Measurements from ENCODE around the gene HSPB9.

DNA sequence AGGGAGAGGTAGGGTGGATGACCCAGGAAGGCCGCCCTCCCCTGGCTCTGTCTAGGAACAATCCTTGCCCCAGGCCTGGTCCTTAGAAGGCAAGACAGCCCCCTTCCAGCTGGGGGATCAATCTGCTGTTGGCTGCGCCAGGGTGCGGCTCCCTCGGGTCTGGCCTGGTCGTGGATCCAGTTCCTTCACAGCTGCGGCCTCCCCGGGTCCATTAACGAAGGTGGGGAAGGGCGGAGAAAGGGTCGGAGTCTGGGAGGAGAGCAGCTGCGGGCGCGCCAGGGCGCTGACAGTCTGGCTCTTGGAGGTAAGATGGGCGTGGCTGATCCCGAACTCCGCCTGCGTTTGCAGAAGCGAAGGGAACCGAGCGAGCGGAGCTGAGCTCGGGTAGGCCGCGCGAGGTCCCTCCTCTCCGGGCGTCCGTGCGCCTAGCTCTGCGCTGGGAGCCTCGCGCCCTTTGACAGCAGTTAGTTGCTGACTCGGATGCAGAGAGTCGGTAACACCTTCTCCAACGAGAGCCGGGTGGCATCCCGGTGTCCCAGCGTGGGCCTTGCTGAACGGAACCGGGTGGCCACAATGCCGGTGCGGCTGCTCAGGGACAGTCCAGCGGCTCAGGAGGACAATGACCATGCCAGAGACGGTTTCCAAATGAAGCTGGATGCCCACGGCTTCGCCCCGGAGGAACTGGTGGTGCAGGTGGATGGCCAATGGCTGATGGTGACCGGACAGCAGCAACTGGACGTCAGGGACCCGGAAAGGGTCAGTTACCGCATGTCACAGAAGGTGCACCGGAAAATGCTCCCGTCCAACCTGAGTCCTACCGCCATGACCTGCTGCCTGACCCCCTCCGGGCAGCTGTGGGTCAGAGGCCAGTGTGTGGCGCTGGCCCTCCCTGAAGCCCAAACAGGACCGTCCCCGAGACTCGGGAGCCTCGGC, at the start of gene HSPB9:
- TF ChIP-seq, protein P1, sequence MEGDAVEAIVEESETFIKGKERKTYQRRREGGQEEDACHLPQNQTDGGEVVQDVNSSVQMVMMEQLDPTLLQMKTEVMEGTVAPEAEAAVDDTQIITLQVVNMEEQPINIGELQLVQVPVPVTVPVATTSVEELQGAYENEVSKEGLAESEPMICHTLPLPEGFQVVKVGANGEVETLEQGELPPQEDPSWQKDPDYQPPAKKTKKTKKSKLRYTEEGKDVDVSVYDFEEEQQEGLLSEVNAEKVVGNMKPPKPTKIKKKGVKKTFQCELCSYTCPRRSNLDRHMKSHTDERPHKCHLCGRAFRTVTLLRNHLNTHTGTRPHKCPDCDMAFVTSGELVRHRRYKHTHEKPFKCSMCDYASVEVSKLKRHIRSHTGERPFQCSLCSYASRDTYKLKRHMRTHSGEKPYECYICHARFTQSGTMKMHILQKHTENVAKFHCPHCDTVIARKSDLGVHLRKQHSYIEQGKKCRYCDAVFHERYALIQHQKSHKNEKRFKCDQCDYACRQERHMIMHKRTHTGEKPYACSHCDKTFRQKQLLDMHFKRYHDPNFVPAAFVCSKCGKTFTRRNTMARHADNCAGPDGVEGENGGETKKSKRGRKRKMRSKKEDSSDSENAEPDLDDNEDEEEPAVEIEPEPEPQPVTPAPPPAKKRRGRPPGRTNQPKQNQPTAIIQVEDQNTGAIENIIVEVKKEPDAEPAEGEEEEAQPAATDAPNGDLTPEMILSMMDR (IDR thresholded peaks at IDR 0.05), result no peak
- TF ChIP-seq POLR2A (IDR thresholded peaks at IDR 0.05), result no peak
